Measurements from ENCODE around the gene OTUD3. TPM values are rescaled to one million over a fixed set of nuclear protein-coding genes. Genes with fewer than 3 reads are reported as not detected.
"Not testable (repeated sequence)": the region's sequence is repeated elsewhere in the genome, so short reads cannot be mapped to it uniquely, and the experiment has no call there.

Gene OTUD3
- total and polyA plus RNA-seq, 2 experiments from 2014 or later = 1.8 to 3.2 TPM

DNA sequence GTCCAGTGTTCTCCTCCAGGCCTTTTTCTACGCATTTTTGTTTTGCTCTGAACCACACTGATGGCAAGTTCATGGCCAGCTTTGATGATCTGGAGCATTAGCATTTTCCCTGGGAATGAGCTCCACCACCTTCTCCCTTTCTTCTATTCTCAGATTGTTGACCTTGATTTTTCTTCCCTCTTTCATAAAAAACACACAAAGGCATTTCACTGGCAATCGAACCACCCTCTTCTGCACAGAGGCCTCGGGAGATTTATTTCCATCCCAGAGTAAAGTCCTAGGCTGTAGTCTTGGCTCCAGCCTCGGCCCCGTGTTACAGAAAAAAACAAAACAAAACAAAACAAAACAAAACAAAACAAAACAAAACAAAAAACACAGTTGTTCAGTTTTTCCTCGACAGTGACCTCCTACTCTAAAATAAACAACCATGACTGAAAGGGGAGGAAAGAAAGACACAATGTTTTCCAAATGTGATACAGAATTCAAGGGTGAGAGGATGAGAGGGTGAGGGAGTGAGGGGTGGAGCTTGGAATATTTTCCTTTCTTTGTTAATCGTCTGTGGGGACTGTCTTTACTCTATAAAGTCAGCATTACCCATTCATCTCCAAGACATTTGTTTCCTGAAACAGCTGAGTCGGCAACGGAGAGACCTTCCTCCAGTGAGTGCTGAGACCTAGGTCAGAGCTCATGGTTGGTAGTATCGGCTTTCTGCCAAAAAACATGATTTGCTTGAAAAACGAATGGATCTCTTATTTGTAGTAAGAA lies 37.3 kb upstream of the OTUD3 start:
- Histone ChIP-seq H4K20me1 (ENCODE audit: insufficient read depth) (no peaks in the 10 kb centered on the region), H3K4me2 (ENCODE audit: unreplicated experiment) (no peak overlapping the region), H3K4me1 (ENCODE audit: insufficient read depth) (peaks cover 8% of the 10 kb centered on the region), H3K27me3 (replicated peaks; ENCODE audit: insufficient read depth) (no peaks in the 10 kb centered on the region), H3K9ac (no peak overlapping the region), H2AFZ (0 out of 2 replicates have a peak overlapping the region, but pooled peaks have one; percentile 2), H3K36me3 (ENCODE audit: low read depth) (no peaks in the 10 kb centered on the region), H3K9me2 (ENCODE audit: insufficient read depth) (no peaks in the 10 kb centered on the region), H3F3A (ENCODE audit: insufficient read depth) (no peaks in the 10 kb centered on the region), H3K27ac (no peak overlapping the region), H3K9me3 (ENCODE audit: low read depth) (no peaks in the 10 kb centered on the region), H3K79me2 (ENCODE audit: insufficient read depth) (no peaks in the 10 kb centered on the region), H3K4me3 (no peak overlapping the region)
- 37 to 42% methylated on average over 11 of the region's 11 CpGs for WGBS, 2 experiments (ENCODE audit: low coverage in 1 of 2, low lambda C conversion rate in 2 of 2, missing lambda C conversion rate in 2 of 2)
- no peak for DNase-seq
- TF ChIP-seq EZH2 (IDR thresholded peaks at IDR 0.05; ENCODE audit: insufficient read depth, poor library complexity, severe bottlenecking) (no peak), EZH2phosphoT487 (IDR thresholded peaks at IDR 0.05; ENCODE audit: insufficient read depth, low read depth) (no peak)
- in situ Hi-C loops (cut with MboI) = no loop called here

DNA sequence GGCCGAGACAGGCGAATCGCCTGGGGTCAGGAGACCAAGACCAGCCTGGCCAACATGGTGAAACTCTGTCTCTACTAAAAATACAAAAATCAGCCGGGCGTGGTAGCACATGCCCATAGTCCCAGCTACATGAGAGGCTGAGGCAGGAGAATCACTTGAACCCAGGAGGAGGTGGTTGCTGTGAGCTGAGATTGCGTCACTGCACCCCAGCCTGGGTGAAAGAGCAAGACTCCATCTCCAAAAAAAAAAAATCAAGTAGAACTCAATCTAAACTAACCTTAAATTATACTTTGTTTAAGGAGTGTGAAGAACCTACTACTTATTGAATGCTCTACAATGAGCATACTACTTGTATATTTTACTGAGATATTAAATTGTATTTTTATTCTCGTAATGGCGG lies 36.6 kb upstream of the OTUD3 start:
- Histone ChIP-seq H3K9me2 (ENCODE audit: insufficient read depth) (no peaks in the 10 kb centered on the region), H2AFZ (no peak overlapping the region), H3K9me3 (ENCODE audit: low read depth) (no peaks in the 10 kb centered on the region), H3K79me2 (ENCODE audit: insufficient read depth) (no peaks in the 10 kb centered on the region), H3K27me3 (replicated peaks; ENCODE audit: insufficient read depth) (no peaks in the 10 kb centered on the region), H3K4me3 (no peak overlapping the region), H3K9ac (no peak overlapping the region), H3K27ac (no peak overlapping the region), H3F3A (ENCODE audit: insufficient read depth) (no peaks in the 10 kb centered on the region), H3K4me1 (ENCODE audit: insufficient read depth) (peaks cover 2% of the 10 kb centered on the region), H4K20me1 (ENCODE audit: insufficient read depth) (no peaks in the 10 kb centered on the region), H3K4me2 (ENCODE audit: unreplicated experiment) (no peak overlapping the region), H3K36me3 (ENCODE audit: low read depth) (no peaks in the 10 kb centered on the region)
- 91 to 92% methylated on average over 8 of the region's 8 CpGs for WGBS, 2 experiments (ENCODE audit: low coverage in 1 of 2, low lambda C conversion rate in 2 of 2, missing lambda C conversion rate in 2 of 2)
- TF ChIP-seq EZH2phosphoT487 (IDR thresholded peaks at IDR 0.05; ENCODE audit: insufficient read depth, low read depth) (no peak), EZH2 (IDR thresholded peaks at IDR 0.05; ENCODE audit: insufficient read depth, poor library complexity, severe bottlenecking) (no peak)
- no peak for DNase-seq
- in situ Hi-C loops (cut with MboI) = no loop called here

DNA sequence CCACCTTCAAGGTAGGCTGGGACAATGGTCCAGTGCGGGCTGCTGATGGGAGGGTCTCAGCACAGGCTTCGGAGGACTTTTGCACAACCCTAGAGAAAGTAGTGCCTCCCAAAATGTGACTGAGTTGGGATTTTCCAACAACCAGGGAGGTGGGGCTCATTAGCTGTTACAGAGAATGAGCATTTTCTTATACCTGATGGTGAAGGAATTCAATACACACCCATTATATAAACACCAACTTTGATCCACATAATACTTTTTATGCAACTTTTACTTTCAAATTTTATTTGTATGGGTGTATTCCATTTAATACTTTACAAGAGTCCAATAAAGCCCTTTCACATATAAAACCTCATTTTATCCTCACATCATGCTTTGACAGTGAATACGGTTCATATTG lies 35.9 kb upstream of the OTUD3 start:
- Histone ChIP-seq H3F3A (ENCODE audit: insufficient read depth) (no peaks in the 10 kb centered on the region), H3K4me1 (ENCODE audit: insufficient read depth) (no peaks in the 10 kb centered on the region), H3K9ac (no peak overlapping the region), H3K27ac (no peak overlapping the region), H3K79me2 (ENCODE audit: insufficient read depth) (no peaks in the 10 kb centered on the region), H4K20me1 (ENCODE audit: insufficient read depth) (no peaks in the 10 kb centered on the region), H3K36me3 (ENCODE audit: low read depth) (no peaks in the 10 kb centered on the region), H3K4me2 (ENCODE audit: unreplicated experiment) (no peak overlapping the region), H2AFZ (no peak overlapping the region), H3K9me3 (ENCODE audit: low read depth) (no peaks in the 10 kb centered on the region), H3K27me3 (replicated peaks; ENCODE audit: insufficient read depth) (no peaks in the 10 kb centered on the region), H3K4me3 (no peak overlapping the region), H3K9me2 (ENCODE audit: insufficient read depth) (no peaks in the 10 kb centered on the region)
- 81% methylated on average over 3 of the region's 3 CpGs for WGBS, 2 experiments (ENCODE audit: low coverage in 1 of 2, low lambda C conversion rate in 2 of 2, missing lambda C conversion rate in 2 of 2)
- no peak for DNase-seq
- TF ChIP-seq EZH2phosphoT487 (IDR thresholded peaks at IDR 0.05; ENCODE audit: insufficient read depth, low read depth) (no peak), EZH2 (IDR thresholded peaks at IDR 0.05; ENCODE audit: insufficient read depth, poor library complexity, severe bottlenecking) (no peak)
- in situ Hi-C loops (cut with MboI) = no loop called here

DNA sequence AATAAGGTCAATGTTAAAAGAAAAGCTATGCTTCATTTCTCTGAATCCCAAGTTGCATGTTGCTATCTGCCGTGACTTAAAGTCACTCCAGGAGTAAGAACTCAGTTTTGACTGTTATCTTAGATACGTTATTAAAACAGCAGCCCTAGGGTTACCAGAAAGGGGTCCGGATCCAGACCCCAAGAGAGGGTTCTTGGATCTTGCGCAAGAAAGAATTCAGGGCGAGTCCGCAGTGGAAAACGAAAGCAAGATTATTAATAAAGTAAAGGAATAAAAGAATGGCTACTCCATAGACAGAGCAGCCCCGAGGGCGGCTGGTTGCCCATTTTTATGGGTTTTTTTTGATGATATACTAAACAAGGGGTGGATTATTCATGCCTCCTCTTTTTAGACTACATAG lies 34.9 kb upstream of the OTUD3 start:
- H3K27ac ChIP-seq; H3K9ac ChIP-seq; H3K4me3 ChIP-seq; H4K20me1 ChIP-seq (ENCODE audit: insufficient read depth); H3K79me2 ChIP-seq (ENCODE audit: insufficient read depth); in situ Hi-C loops (cut with MboI); H3K36me3 ChIP-seq (ENCODE audit: low read depth); H2AFZ ChIP-seq; H3K9me3 ChIP-seq (ENCODE audit: low read depth); H3K27me3 ChIP-seq (replicated peaks; ENCODE audit: insufficient read depth); H3K4me2 ChIP-seq (ENCODE audit: unreplicated experiment); H3F3A ChIP-seq (ENCODE audit: insufficient read depth); H3K9me2 ChIP-seq (ENCODE audit: insufficient read depth); DNase-seq; H3K4me1 ChIP-seq (ENCODE audit: insufficient read depth): not testable (repeated sequence)
- WGBS, 2 experiments (ENCODE audit: low coverage in 1 of 2, low lambda C conversion rate in 2 of 2, missing lambda C conversion rate in 2 of 2) = 78 to 82% methylated on average over 9 of the region's 9 CpGs

DNA sequence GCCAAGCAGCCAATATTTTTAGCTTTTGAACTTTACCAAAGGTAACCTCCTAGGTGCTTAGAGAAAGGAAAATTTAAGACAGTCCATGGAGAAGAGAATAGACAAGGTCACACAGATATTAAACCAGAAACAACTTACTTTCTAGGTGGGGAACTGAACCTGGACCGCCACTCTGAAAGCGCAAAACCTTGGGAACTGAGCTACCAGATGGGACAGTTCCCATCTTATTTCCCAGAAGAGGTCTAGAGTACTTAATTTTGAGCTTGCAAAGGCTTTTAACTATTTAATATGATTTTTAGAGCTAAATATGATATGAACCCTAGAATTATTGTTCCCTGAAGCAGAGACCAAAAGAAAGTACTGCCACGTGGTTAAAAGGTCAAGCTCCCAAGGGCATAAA lies 32.9 kb upstream of the OTUD3 start:
- H3K4me1 ChIP-seq (ENCODE audit: insufficient read depth); H3K4me3 ChIP-seq; H3K9ac ChIP-seq; in situ Hi-C loops (cut with MboI); H3K9me3 ChIP-seq (ENCODE audit: low read depth); H3K79me2 ChIP-seq (ENCODE audit: insufficient read depth); H3K36me3 ChIP-seq (ENCODE audit: low read depth); H2AFZ ChIP-seq; H3K27me3 ChIP-seq (replicated peaks; ENCODE audit: insufficient read depth); H3F3A ChIP-seq (ENCODE audit: insufficient read depth); DNase-seq; H3K27ac ChIP-seq; H4K20me1 ChIP-seq (ENCODE audit: insufficient read depth); H3K4me2 ChIP-seq (ENCODE audit: unreplicated experiment); H3K9me2 ChIP-seq (ENCODE audit: insufficient read depth): not testable (repeated sequence)
- 81 to 92% methylated on average over 3 of the region's 3 CpGs for WGBS, 2 experiments (ENCODE audit: low coverage in 1 of 2, low lambda C conversion rate in 2 of 2, missing lambda C conversion rate in 2 of 2)

Data from GM23248 (cell line).